Liver (tissue), 3 donors: Measurements from ENCODE around the gene MYO18A.

Experiments used
- EGR1 ChIP-seq, 2 donors: IDR thresholded peaks; 2 replicates each; pipeline ENCODE4 v1.6.1; 2016 to 2018; ENCODE audit warnings: antibody characterized with exemption in 2 of 2, low read depth in 2 of 2
- GABPA ChIP-seq, 2 donors: IDR thresholded peaks in 1 of 2; conservative IDR thresholded peaks in 1 of 2; 2 replicates each; pipeline ENCODE4 v1.6.1; 2016; ENCODE audit warnings: antibody characterized with exemption in 2 of 2, mild to moderate bottlenecking in 1 of 2, moderate library complexity in 1 of 2
- HNF4A ChIP-seq, 2 donors: conservative IDR thresholded peaks; 2 replicates each; pipeline ENCODE4 v1.6.1; 2016; ENCODE audit warnings: antibody characterized with exemption in 2 of 2, mild to moderate bottlenecking in 2 of 2
- RAD21 ChIP-seq, 2 donors: IDR thresholded peaks; 2 replicates each; pipeline ENCODE4 v1.6.1; 2016; ENCODE audit warnings: antibody characterized with exemption in 2 of 2, mild to moderate bottlenecking in 2 of 2
- YY1 ChIP-seq: IDR thresholded peaks from 2 replicates; pipeline ENCODE4 v1.6.1; 2016; ENCODE audit warnings: antibody characterized with exemption, mild to moderate bottlenecking
- ZBTB33 ChIP-seq: IDR thresholded peaks from 2 replicates; pipeline ENCODE4 v1.6.1; 2016; ENCODE audit warnings: antibody characterized with exemption
- TF ChIP-seq, protein P1 (sequence below): fragments of 150-350 bp; IDR thresholded peaks from 2 replicates; pipeline ENCODE4 v1.5.1; 2017; ENCODE audit warnings: improper control_type of control experiment, low read depth, low read length; ENCODE audit not compliant: missing input control
- TF ChIP-seq, protein P2 (sequence below): IDR thresholded peaks from 2 replicates; pipeline ENCODE4 v1.6.1; 2016; ENCODE audit warnings: antibody characterized with exemption, mild to moderate bottlenecking
- donor health status: healthy.
- donor health status: healthy.

DNA sequence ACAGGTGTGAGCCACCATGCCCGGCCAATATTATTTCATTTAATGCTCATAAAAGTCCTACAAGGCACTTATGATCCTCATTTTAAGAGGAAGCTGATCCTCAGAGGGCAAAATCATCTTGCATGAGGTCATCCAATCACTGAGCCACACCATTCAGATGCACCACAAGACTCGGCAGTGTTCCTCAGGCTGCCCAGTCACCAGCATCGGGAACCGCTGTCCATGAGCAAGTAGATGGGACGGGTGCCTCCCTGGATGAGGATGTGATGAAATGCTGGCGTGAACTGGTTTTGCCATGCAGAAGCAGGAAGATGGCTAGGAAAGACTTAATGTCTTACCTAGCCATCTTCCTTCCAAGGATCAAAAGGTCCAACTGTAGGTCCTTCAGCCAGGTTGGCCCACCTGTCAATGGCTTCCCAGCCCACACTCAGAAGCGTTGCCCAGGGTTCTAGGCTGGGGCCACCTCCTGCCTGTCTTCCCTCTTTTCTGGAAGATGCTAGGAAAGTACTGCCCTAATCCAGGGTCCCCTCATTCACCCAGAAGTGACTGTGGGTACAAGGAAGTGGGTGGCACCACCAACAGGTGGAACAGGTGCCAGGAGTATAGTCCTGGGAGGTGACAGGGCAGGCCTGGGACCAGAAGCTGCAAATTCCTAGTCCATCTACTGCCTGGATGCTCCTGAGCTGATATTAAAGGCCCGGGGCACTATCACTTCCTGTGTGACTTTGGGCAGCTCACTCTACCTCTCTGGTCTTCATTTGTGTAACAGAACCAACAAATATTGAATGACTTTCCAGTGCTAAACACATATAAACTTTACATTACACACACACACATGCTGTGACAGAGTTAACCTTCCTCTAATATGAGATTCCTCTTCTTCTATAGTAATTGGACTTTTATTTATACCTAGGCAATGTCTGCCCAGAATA, 34.3 kb upstream of the MYO18A start:
- TF ChIP-seq EGR1 (IDR thresholded peaks at IDR 0.05; ENCODE audit: low read depth in 2 of 2), result no peak
- TF ChIP-seq ZBTB33, result no peak
- TF ChIP-seq, protein P1, sequence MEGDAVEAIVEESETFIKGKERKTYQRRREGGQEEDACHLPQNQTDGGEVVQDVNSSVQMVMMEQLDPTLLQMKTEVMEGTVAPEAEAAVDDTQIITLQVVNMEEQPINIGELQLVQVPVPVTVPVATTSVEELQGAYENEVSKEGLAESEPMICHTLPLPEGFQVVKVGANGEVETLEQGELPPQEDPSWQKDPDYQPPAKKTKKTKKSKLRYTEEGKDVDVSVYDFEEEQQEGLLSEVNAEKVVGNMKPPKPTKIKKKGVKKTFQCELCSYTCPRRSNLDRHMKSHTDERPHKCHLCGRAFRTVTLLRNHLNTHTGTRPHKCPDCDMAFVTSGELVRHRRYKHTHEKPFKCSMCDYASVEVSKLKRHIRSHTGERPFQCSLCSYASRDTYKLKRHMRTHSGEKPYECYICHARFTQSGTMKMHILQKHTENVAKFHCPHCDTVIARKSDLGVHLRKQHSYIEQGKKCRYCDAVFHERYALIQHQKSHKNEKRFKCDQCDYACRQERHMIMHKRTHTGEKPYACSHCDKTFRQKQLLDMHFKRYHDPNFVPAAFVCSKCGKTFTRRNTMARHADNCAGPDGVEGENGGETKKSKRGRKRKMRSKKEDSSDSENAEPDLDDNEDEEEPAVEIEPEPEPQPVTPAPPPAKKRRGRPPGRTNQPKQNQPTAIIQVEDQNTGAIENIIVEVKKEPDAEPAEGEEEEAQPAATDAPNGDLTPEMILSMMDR, result no peak
- TF ChIP-seq GABPA (IDR thresholded peaks at IDR 0.05 in 1 of 2, conservative IDR thresholded peaks at IDR 0.05 in 1 of 2), result no peak
- TF ChIP-seq HNF4A (conservative IDR thresholded peaks at IDR 0.05), result no peak
- no peak for TF ChIP-seq YY1
- TF ChIP-seq, protein P2, sequence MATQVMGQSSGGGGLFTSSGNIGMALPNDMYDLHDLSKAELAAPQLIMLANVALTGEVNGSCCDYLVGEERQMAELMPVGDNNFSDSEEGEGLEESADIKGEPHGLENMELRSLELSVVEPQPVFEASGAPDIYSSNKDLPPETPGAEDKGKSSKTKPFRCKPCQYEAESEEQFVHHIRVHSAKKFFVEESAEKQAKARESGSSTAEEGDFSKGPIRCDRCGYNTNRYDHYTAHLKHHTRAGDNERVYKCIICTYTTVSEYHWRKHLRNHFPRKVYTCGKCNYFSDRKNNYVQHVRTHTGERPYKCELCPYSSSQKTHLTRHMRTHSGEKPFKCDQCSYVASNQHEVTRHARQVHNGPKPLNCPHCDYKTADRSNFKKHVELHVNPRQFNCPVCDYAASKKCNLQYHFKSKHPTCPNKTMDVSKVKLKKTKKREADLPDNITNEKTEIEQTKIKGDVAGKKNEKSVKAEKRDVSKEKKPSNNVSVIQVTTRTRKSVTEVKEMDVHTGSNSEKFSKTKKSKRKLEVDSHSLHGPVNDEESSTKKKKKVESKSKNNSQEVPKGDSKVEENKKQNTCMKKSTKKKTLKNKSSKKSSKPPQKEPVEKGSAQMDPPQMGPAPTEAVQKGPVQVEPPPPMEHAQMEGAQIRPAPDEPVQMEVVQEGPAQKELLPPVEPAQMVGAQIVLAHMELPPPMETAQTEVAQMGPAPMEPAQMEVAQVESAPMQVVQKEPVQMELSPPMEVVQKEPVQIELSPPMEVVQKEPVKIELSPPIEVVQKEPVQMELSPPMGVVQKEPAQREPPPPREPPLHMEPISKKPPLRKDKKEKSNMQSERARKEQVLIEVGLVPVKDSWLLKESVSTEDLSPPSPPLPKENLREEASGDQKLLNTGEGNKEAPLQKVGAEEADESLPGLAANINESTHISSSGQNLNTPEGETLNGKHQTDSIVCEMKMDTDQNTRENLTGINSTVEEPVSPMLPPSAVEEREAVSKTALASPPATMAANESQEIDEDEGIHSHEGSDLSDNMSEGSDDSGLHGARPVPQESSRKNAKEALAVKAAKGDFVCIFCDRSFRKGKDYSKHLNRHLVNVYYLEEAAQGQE, result no peak
- TF ChIP-seq RAD21 (IDR thresholded peaks at IDR 0.05), result no peak
